K562 (cell line): ENCODE data around the gene PFKFB2. TPM values are rescaled to one million over a fixed set of nuclear protein-coding genes. Genes with fewer than 3 reads are reported as not detected.
A peak's percentile ranks its signal among the peaks of the same experiment; 100 is the strongest.

ENCODE experiments used
- BRCA1 ChIP-seq, 2 experiments: fragments of 450-650 bp in 1 of 2; sonication (generic) in 1 of 2; formaldehyde crosslinking in 1 of 2; IDR thresholded peaks; 2 replicates each; pipeline versions ENCODE4 v1.5.0 to v1.6.1; 2017 to 2020; ENCODE audit warnings: mild to moderate bottlenecking in 1 of 2, missing genetic modification reagents in 1 of 2
- CEBPG ChIP-seq, 3 experiments: fragments of 200-800 bp in 1 of 3; sonication (Bioruptor generic) in 1 of 3; sonication (generic) in 1 of 3; formaldehyde crosslinking in 1 of 3; IDR thresholded peaks in 2 of 3; conservative IDR thresholded peaks in 1 of 3; 2 replicates each; pipeline versions ENCODE4 v1.6.1 to v1.8.0; 2016 to 2022; ENCODE audit warnings: missing compliant biosample characterization in 2 of 3, missing genetic modification characterization in 2 of 3, mild to moderate bottlenecking in 1 of 3, missing genetic modification reagents in 1 of 3
- FOXP4 ChIP-seq: sonication (generic); formaldehyde crosslinking; IDR thresholded peaks from 2 replicates; pipeline ENCODE4 v1.8.0; 2022; ENCODE audit warnings: mild to moderate bottlenecking, missing genetic modification reagents, borderline replicate concordance
- HDAC2 ChIP-seq: fragments of 450-650 bp; IDR thresholded peaks from 2 replicates; pipeline ENCODE4 v1.6.1; 2016; ENCODE audit warnings: mild to moderate bottlenecking
- ID3 ChIP-seq, 2 experiments: fragments of 250-450 bp in 1 of 2; fragments of 450-650 bp in 1 of 2; sonication (Bioruptor Pico) in 1 of 2; IDR thresholded peaks; 2 replicates each; pipeline versions ENCODE4 v1.6.1 to v1.8.0; 2016 to 2021; ENCODE audit warnings: mild to moderate bottlenecking in 2 of 2, moderate library complexity in 2 of 2, missing compliant biosample characterization in 1 of 2, missing genetic modification characterization in 1 of 2
- IRF9 ChIP-seq: fragments of 450-650 bp; IDR thresholded peaks from 2 replicates; pipeline ENCODE4 v1.6.1; 2016; ENCODE audit warnings: missing biosample characterization, missing genetic modification characterization
- JUND ChIP-seq, 2 experiments: IDR thresholded peaks; 2 replicates in 1 of 2; 3 replicates in 1 of 2; pipeline ENCODE4 v1.6.1; 2011; ENCODE audit warnings: borderline replicate concordance in 2 of 2, low read depth in 2 of 2, low read length in 2 of 2, improper control_type of control experiment in 1 of 2, missing biosample characterization in 1 of 2, missing genetic modification characterization in 1 of 2, missing genetic modification reagents in 1 of 2
- KDM5B ChIP-seq: fragments of 200-600 bp; sonication (generic); IDR thresholded peaks from 2 replicates; pipeline ENCODE4 v1.6.1; 2012; ENCODE audit warnings: low read depth, mild to moderate bottlenecking, moderate library complexity, low read length, control low read depth, inconsistent platforms; ENCODE audit not compliant: insufficient replicate concordance
- L3MBTL2 ChIP-seq: fragments of 450-650 bp; IDR thresholded peaks from 2 replicates; pipeline ENCODE4 v1.6.1; 2016; ENCODE audit warnings: mild to moderate bottlenecking, moderate library complexity
- NFXL1 ChIP-seq: fragments of 450-650 bp; formaldehyde crosslinking; IDR thresholded peaks from 2 replicates; pipeline ENCODE4 v1.4.0; 2021; ENCODE audit warnings: mild to moderate bottlenecking
- SAFB ChIP-seq: fragments of 200-400 bp; formaldehyde crosslinking; IDR thresholded peaks from 2 replicates; pipeline ENCODE4 v1.6.1; 2017; ENCODE audit warnings: low read depth, low read length, borderline replicate concordance
- SMARCB1 ChIP-seq: IDR thresholded peaks from 2 replicates; pipeline ENCODE4 v1.6.1; 2011; ENCODE audit warnings: improper control_type of control experiment, low read depth; ENCODE audit not compliant: insufficient read length
- SP1 ChIP-seq: sonication (generic); formaldehyde crosslinking; IDR thresholded peaks from 2 replicates; pipeline ENCODE4 v1.8.1; 2022; ENCODE audit warnings: mild to moderate bottlenecking, missing genetic modification reagents
- TAF9B ChIP-seq: fragments of 450-650 bp; IDR thresholded peaks from 2 replicates; pipeline ENCODE4 v1.6.1; 2018; ENCODE audit warnings: mild to moderate bottlenecking; ENCODE audit not compliant: partially characterized antibody
- XRCC5 ChIP-seq: fragments of 200-400 bp; formaldehyde crosslinking; IDR thresholded peaks from 2 replicates; pipeline ENCODE4 v1.6.1; 2017; ENCODE audit warnings: low read depth, mild to moderate bottlenecking, low read length
- ZBTB1 ChIP-seq: sonication (generic); formaldehyde crosslinking; IDR thresholded peaks from 2 replicates; pipeline ENCODE4 v1.8.1; 2023; ENCODE audit warnings: missing genetic modification reagents, low read depth, mild to moderate bottlenecking, borderline replicate concordance
- ZNF143 ChIP-seq: sonication (generic); formaldehyde crosslinking; IDR thresholded peaks from 2 replicates; pipeline ENCODE4 v1.9.0; 2022; ENCODE audit warnings: mild to moderate bottlenecking, missing genetic modification reagents
- ZNF551 ChIP-seq: fragments of 250-450 bp; sonication (Bioruptor Pico); IDR thresholded peaks from 2 replicates; pipeline ENCODE4 v1.5.0; 2021; ENCODE audit warnings: mild to moderate bottlenecking, moderate library complexity
- ZNF76 ChIP-seq: fragments of 250-450 bp; sonication (Bioruptor Pico); IDR thresholded peaks from 2 replicates; pipeline ENCODE4 v1.4.0; 2020; ENCODE audit warnings: mild to moderate bottlenecking, moderate library complexity, borderline replicate concordance
- polyA plus RNA-seq, 8 experiments: library from polyadenylated mRNA; depleted of rRNA in 4 of 8; stranded (reverse) in 5 of 8; unstranded in 3 of 8; fragments of >200 nt; fragmentation: Nextera tagmentation in 2 of 8; fragmentation: Illumina TruSeq in 1 of 8; extraction: Ambion mirVana in 2 of 8; extraction: Trizol in 1 of 8; gene quantifications; 2 replicates each; pipeline versions ENCODE4 v1.2.1 to v1.2.3, GENCODE V29; 2011 to 2014; ENCODE audit warnings: inconsistent platforms in 1 of 8, missing spikeins in 1 of 8
- total RNA-seq, 7 experiments: library from RNA; depleted of rRNA in 6 of 7; stranded (reverse); fragments of >200 nt in 6 of 7; fragmentation: Illumina TruSeq in 2 of 7; extraction: Trizol in 2 of 7; gene quantifications; 2 replicates each; pipeline versions ENCODE4 v1.2.1 to v1.2.3, GENCODE V29; 2011 to 2021; ENCODE audit warnings: low replicate concordance in 1 of 7
- TF ChIP-seq, protein P1 (sequence below), 2 experiments: fragments of 450-650 bp; IDR thresholded peaks; 2 replicates each; pipeline ENCODE4 v1.6.1; 2016

PFKFB2 gene
- total and polyA plus RNA-seq, 9 of the 15 experiments (the other 6 are each of a cell fraction or from before 2014, with no cell fraction given): 6.9 to 26.0 (median 16.4) TPM

DNA sequence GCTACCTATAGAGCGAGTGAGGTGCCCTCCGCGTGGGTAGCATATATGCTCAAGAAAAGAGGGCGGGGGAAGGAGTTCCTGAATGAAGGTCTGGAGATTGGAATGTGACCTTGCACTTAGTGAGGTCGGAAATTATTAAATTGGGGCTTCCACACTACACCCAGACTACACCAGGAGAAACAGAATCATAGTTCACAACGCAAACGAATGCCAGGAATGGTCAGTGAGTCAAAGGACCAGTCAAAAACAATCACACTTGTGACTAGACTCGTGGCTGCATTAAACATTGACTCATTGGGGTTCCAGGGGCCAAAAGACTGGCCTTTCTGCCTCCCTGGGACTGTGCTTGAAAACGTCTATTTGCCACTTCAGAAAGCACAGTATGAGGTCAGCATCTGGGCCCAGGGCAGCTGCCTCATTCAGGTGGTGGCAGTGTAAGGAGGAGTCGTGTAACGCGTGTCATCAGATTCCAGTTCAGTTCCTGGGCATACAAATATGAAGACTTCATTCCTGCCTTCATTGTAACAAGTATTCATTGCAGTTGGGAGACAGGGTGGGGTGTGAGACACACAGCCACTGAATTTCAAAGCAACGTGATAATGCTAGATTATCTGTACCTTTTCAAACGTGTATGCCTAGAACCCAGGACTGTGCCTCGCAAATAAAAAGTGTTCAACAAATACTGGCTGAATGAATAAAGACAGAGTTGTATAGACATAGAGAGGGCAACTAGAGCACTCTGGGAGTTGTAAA is 1.7 kb upstream of the PFKFB2 start, which contains the start of gene YOD1 (continued):
- TF ChIP-seq JUND (IDR thresholded peaks at IDR 0.05; ENCODE audit: borderline replicate concordance, low read depth, low read length) (peak; percentile 52; the same call in 1 of the 2 replicates), JUND (tag; IDR thresholded peaks at IDR 0.05; ENCODE audit: borderline replicate concordance, low read depth, low read length) (peak; percentile 46; the same call in 1 of the 3 replicates), L3MBTL2 (peak; percentile 66), HDAC2 (0 out of 2 replicates have a peak, but pooled peaks have one; percentile 9), NFXL1 (no peak), SMARCB1 (no peak), KDM5B (peak; percentile 51), FOXP4 (CRISPR knock-in tag) (no peak), IRF9 (tag) (0 out of 2 replicates have a peak, but pooled peaks have one; percentile 12), XRCC5 (peak; percentile 3; the same call in 1 of the 2 replicates), ZNF551 (CRISPR knock-in tag) (no peak), BRCA1 (IDR thresholded peaks at IDR 0.05) (no peak), BRCA1 (CRISPR knock-in tag; IDR thresholded peaks at IDR 0.05) (no peak), SP1 (CRISPR knock-in tag) (peak; percentile 26; the same call in 1 of the 2 replicates), ZNF143 (CRISPR knock-in tag) (no peak), TAF9B (peak; percentile 34), ZBTB1 (CRISPR knock-in tag) (peak; percentile 40; the same call in 1 of the 2 replicates), SAFB (no peak), ZNF76 (CRISPR knock-in tag) (peak; percentile 15; the same call in 1 of the 2 replicates), CEBPG (CRISPR knock-in tag; IDR thresholded peaks at IDR 0.05) (no peak), CEBPG (tag; conservative IDR thresholded peaks at IDR 0.05 in 1 of 2, IDR thresholded peaks at IDR 0.05 in 1 of 2) (no peak), ID3 (CRISPR knock-in tag; IDR thresholded peaks at IDR 0.05) (no peak), ID3 (tag; IDR thresholded peaks at IDR 0.05) (0 out of 2 replicates have a peak, but pooled peaks have one; percentile 51)
- TF ChIP-seq, protein P1, sequence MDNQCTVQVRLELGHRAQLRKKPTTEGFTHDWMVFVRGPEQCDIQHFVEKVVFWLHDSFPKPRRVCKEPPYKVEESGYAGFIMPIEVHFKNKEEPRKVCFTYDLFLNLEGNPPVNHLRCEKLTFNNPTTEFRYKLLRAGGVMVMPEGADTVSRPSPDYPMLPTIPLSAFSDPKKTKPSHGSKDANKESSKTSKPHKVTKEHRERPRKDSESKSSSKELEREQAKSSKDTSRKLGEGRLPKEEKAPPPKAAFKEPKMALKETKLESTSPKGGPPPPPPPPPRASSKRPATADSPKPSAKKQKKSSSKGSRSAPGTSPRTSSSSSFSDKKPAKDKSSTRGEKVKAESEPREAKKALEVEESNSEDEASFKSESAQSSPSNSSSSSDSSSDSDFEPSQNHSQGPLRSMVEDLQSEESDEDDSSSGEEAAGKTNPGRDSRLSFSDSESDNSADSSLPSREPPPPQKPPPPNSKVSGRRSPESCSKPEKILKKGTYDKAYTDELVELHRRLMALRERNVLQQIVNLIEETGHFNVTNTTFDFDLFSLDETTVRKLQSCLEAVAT (IDR thresholded peaks at IDR 0.05): peak; percentile 62 to 77; a peak in 3 of 4 replicates
